ELF-1 (cell line): ENCODE data around the gene PTPRM.
A peak's percentile ranks its signal among the peaks of the same experiment; 100 is the strongest.

Experiments
- DNase-seq: peaks from one replicate; pipeline ENCODE4 v3.0.0-alpha.2; 2016; ENCODE audit warnings: low read depth, low spot score

Gene PTPRM

GRCh38 chr18:7855028-7855427 is 287.9 kb downstream of the PTPRM start:
- no peak for DNase-seq

GRCh38 chr18:7855671-7856070 is 288.6 kb downstream of the PTPRM start:
- DNase-seq: no peak

- DNase-seq: no peak
Measured at GRCh38 chr18:7856116-7856515, 289.0 kb downstream of the PTPRM start.

GRCh38 chr18:7856733-7857132 is 289.6 kb downstream of the PTPRM start:
- DNase-seq: no peak

GRCh38 chr18:7857562-7857961 is 290.4 kb downstream of the PTPRM start:
- no peak for DNase-seq

- DNase-seq: no peak
Measured at GRCh38 chr18:7859122-7859521, 292.0 kb downstream of the PTPRM start.

- DNase-seq: no peak
Measured at GRCh38 chr18:7870266-7870665, 303.1 kb downstream of the PTPRM start.

- DNase-seq: no peak
Measured at GRCh38 chr18:7870855-7871254, 303.7 kb downstream of the PTPRM start.

GRCh38 chr18:7871560-7872456 is 304.7 kb downstream of the PTPRM start:
- DNase-seq: no peak

GRCh38 chr18:7872569-7872968 is 305.5 kb downstream of the PTPRM start:
- DNase-seq: no peak

GRCh38 chr18:7873316-7873715 is 306.2 kb downstream of the PTPRM start:
- no peak for DNase-seq

- DNase-seq: no peak
Measured at GRCh38 chr18:7876354-7877104, 309.4 kb downstream of the PTPRM start.

- no peak for DNase-seq
Measured at GRCh38 chr18:7877609-7878008, 310.5 kb downstream of the PTPRM start.

- peak; percentile 15 for DNase-seq
Measured at GRCh38 chr18:7878265-7879211, 311.4 kb downstream of the PTPRM start.

- no peak for DNase-seq
Measured at GRCh38 chr18:7879717-7880116, 312.6 kb downstream of the PTPRM start.

GRCh38 chr18:7885865-7886264 is 318.7 kb downstream of the PTPRM start:
- no peak for DNase-seq

GRCh38 chr18:7886436-7886835 is 319.3 kb downstream of the PTPRM start:
- DNase-seq: no peak

GRCh38 chr18:7889515-7889914 is 322.4 kb downstream of the PTPRM start:
- no peak for DNase-seq

GRCh38 chr18:7890075-7890474 is 323.0 kb downstream of the PTPRM start:
- DNase-seq: no peak

- no peak for DNase-seq
Measured at GRCh38 chr18:7892556-7892955, 325.4 kb downstream of the PTPRM start.

- DNase-seq: no peak
Measured at GRCh38 chr18:7894592-7894991, 327.5 kb downstream of the PTPRM start.

GRCh38 chr18:7895346-7895745 is 328.2 kb downstream of the PTPRM start:
- DNase-seq: no peak
